ENCODE measurements around the gene CDK5RAP2. TPM values are rescaled to one million over a fixed set of nuclear protein-coding genes. Genes with fewer than 3 reads are reported as not detected.
A peak's percentile ranks its signal among the peaks of the same experiment; 100 is the strongest.
"Not testable (repeated sequence)": the region's sequence is repeated elsewhere in the genome, so short reads cannot be mapped to it uniquely, and the experiment has no call there.

Gene CDK5RAP2
- total RNA-seq = 10 to 100 TPM; 27.1 to 36.7 TPM
- long read RNA-seq, partial matches to known transcripts = 3 of 4 reads
- long read RNA-seq, other reads (novel, unspliced or antisense) = 1 of 4 reads

- DNase-seq = peak; percentile 94 to 95
- intact Hi-C loops (cut with DNase I, micrococcal nuclease) = no loop called here
- ATAC-seq = peak; percentile 99
Measured at GRCh38 chr9:120580051-120580896, at the start of gene CDK5RAP2. Gene CDK5RAP2, minus strand, starts transcription at chr9:120580167. Its CDS starts 189 bp downstream, at chr9:120579978.

- intact Hi-C loops (cut with DNase I, micrococcal nuclease); ATAC-seq; DNase-seq: not testable (repeated sequence)
Measured at GRCh38 chr9:120628925-120629497, 49.0 kb upstream of the CDK5RAP2 start.

GRCh38 chr9:120628207-120628924, 48.4 kb upstream of the CDK5RAP2 start:
- DNase-seq = no peak
- intact Hi-C loops (cut with DNase I, micrococcal nuclease) = no loop called here
- ATAC-seq = no peak

- intact Hi-C loops (cut with DNase I, micrococcal nuclease) = no loop called here
- ATAC-seq (no peak), DNase-seq (no peak)
Measured at GRCh38 chr9:120627073-120627472, 47.1 kb upstream of the CDK5RAP2 start.

- ATAC-seq = peak; percentile 32
- DNase-seq = no peak
- intact Hi-C loops (cut with DNase I, micrococcal nuclease) = no loop called here
Measured at GRCh38 chr9:120626512-120626911, 46.5 kb upstream of the CDK5RAP2 start.

GRCh38 chr9:120625222-120625621, 45.3 kb upstream of the CDK5RAP2 start:
- no peak for DNase-seq
- no peak for ATAC-seq
- intact Hi-C loops (cut with DNase I, micrococcal nuclease) = no loop called here

GRCh38 chr9:120622790-120623189, 42.8 kb upstream of the CDK5RAP2 start:
- ATAC-seq = no peak
- DNase-seq = no peak
- intact Hi-C loops (cut with DNase I, micrococcal nuclease) = no loop called here

- no peak for ATAC-seq
- intact Hi-C loops (cut with DNase I, micrococcal nuclease) = no loop called here
- no peak for DNase-seq
Measured at GRCh38 chr9:120621941-120622340, 42.0 kb upstream of the CDK5RAP2 start.

- intact Hi-C loops (cut with DNase I, micrococcal nuclease) = no loop called here
- peak; percentile 29 to 61 for DNase-seq
- peak; percentile 87 for ATAC-seq
Measured at GRCh38 chr9:120619751-120620655, 40.0 kb upstream of the CDK5RAP2 start.

GRCh38 chr9:120616966-120617935, 37.3 kb upstream of the CDK5RAP2 start:
- ATAC-seq (no peak), DNase-seq (no peak)
- intact Hi-C loops (cut with DNase I, micrococcal nuclease) = no loop called here

GRCh38 chr9:120612218-120612617, 32.3 kb upstream of the CDK5RAP2 start:
- DNase-seq (no peak), ATAC-seq (no peak)
- intact Hi-C loops (cut with DNase I, micrococcal nuclease) = no loop called here

GRCh38 chr9:120611690-120612068, 31.7 kb upstream of the CDK5RAP2 start:
- ATAC-seq = no peak
- intact Hi-C loops (cut with DNase I, micrococcal nuclease) = no loop called here

GRCh38 chr9:120610975-120611689, 31.2 kb upstream of the CDK5RAP2 start:
- ATAC-seq (no peak), DNase-seq (no peak)
- intact Hi-C loops (cut with DNase I, micrococcal nuclease) = no loop called here

More at GRCh38 chr9:120611690-120612068, 31.7 kb upstream of the CDK5RAP2 start:
- DNase-seq = no peak

- DNase-seq = no peak
- intact Hi-C loops (cut with DNase I, micrococcal nuclease) = no loop called here
- no peak for ATAC-seq
Measured at GRCh38 chr9:120609636-120610035, 29.7 kb upstream of the CDK5RAP2 start.

- ATAC-seq (no peak), DNase-seq (no peak)
- intact Hi-C loops (cut with DNase I, micrococcal nuclease) = no loop called here
Measured at GRCh38 chr9:120608421-120608820, 28.5 kb upstream of the CDK5RAP2 start.

- ATAC-seq (peak; percentile 99), DNase-seq (no peak)
- intact Hi-C loops (cut with DNase I, micrococcal nuclease) = no loop called here
Measured at GRCh38 chr9:120603591-120603990, 23.6 kb upstream of the CDK5RAP2 start.

GRCh38 chr9:120603010-120603409, 23.0 kb upstream of the CDK5RAP2 start:
- no peak for ATAC-seq
- no peak for DNase-seq
- intact Hi-C loops (cut with DNase I, micrococcal nuclease) = no loop called here

Measured in left colon (tissue), 2 donors.